NT2/D1 (cell line): ENCODE results near the gene LRRC8B.

Source experiments
- DNase-seq: peaks from one replicate; pipeline ENCODE4 v3.0.0-alpha.2; 2011; ENCODE audit warnings: low read depth, low spot score
- H3K27me3 ChIP-seq: 2 replicates; pipeline ENCODE4 v1.6.0; 2011; ENCODE audit warnings: mild to moderate bottlenecking; ENCODE audit not compliant: insufficient read length, insufficient read depth
- H3K36me3 ChIP-seq: 2 replicates; pipeline ENCODE4 v1.6.1; 2011; ENCODE audit warnings: mild to moderate bottlenecking, low read length, mixed read lengths; ENCODE audit not compliant: insufficient read depth, insufficient read length
- H3K4me1 ChIP-seq: 2 replicates; pipeline ENCODE4 v1.5.1; 2011; ENCODE audit not compliant: insufficient read depth, insufficient read length
- H3K4me3 ChIP-seq: 2 replicates; pipeline ENCODE4 v1.5.1; 2011; ENCODE audit warnings: low read depth; ENCODE audit not compliant: insufficient read length
- H3K9ac ChIP-seq: 2 replicates; pipeline ENCODE4 v1.6.0; 2011; ENCODE audit warnings: low read depth; ENCODE audit not compliant: insufficient read length
- H3K9me3 ChIP-seq: 2 replicates; pipeline ENCODE4 v1.5.1; 2011; ENCODE audit warnings: mild to moderate bottlenecking, low read length; ENCODE audit not compliant: insufficient read depth
- SUZ12 ChIP-seq: IDR thresholded peaks from 2 replicates; pipeline ENCODE4 v1.6.1; 2011; ENCODE audit not compliant: insufficient read length, insufficient read depth; ENCODE audit errors: extremely low read depth
- YY1 ChIP-seq: IDR thresholded peaks from 2 replicates; pipeline ENCODE4 v1.6.1; 2011; ENCODE audit not compliant: insufficient read length, insufficient read depth
- ZNF274 ChIP-seq: IDR thresholded peaks from 2 replicates; pipeline ENCODE4 v1.6.1; 2011; ENCODE audit warnings: mild to moderate bottlenecking, low read depth, low read length

Gene LRRC8B

DNA sequence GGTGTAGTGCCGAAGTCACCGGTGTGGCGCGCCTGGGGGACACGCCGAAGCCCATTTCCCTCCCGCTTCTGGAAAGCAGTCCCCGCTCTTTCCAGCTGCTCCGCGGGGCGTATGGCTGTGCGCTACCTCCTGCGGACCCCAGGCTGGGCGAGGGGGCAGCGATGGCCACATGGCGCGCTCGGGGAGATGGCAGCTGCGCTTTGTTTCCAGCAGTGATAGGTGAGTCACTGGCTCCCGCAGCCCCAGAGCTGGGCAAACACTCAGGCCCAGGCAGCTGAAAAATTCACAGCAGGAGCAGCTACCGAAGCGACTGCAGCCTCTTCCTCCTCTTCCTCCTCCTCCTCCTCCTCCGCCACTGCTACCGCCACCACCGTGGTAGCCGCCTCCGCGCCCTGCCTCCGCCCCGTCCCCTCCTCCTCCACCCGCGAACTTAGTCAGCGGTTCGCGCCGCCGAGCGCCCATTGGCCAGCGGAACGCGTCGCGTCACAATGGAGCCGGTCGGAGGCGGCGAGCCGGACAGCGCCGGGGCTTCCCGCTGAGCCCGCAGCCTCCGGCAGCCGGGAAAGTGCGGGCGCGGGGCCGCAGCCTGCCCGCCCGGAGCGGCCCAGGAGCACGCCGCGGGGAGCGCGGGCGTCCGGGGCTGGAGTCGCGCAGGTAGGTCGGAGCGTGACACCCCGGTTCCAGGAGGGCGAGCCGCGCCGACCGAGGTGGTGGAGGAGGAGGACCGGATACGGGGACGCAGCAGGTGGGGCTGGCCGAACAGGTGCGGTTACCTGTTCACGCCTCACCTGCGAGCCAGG is at the start of gene LRRC8B:
TSS of gene LRRC8B (plus strand) at position 461 of the 800 bp plus-strand sequence. CDS start 57,822 bp downstream, outside the sequence.
- peak; percentile 76 for DNase-seq
- peak within 1 kb of the TSS; percentile 93 for H3K9ac ChIP-seq
- H3K36me3 ChIP-seq: no peaks in the 10 kb centered on the region
- H3K4me3 ChIP-seq: peak within 1 kb of the TSS; percentile 89
- no peaks in the 10 kb centered on the region for H3K4me1 ChIP-seq
- H3K27me3 ChIP-seq: no peaks in the 10 kb centered on the region
- TF ChIP-seq SUZ12 (no peak), ZNF274 (no peak), YY1 (no peak)
- H3K9me3 ChIP-seq: no peaks in the 10 kb centered on the region

DNA sequence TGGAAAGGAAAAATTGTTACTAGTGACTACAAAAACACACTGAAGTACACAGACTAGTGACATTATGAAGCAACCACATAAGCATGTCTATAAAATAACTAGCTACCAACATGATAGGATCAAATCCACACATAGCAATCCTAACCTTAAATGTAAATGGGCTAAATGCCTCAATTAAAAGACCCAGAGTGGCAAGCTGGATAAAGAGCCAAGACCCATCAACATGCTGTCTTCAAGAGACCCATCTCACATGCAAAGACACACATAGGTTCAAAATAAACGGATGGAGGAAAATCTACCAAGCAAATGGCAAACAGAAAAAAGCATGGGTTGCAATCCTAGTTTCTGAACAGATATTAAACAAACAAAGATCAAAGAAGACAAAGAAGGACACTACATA is 49.4 kb upstream of the LRRC8B start:
- H3K4me1 ChIP-seq: no peaks in the 10 kb centered on the region
- no peak for DNase-seq
- peaks cover 14% of the 10 kb centered on the region for H3K9me3 ChIP-seq
- TF ChIP-seq SUZ12 (no peak), YY1 (no peak), ZNF274 (no peak)
- H3K36me3 ChIP-seq: no peaks in the 10 kb centered on the region
- H3K4me3 ChIP-seq: no peak overlapping the region
- H3K9ac ChIP-seq: no peak overlapping the region
- H3K27me3 ChIP-seq: no peaks in the 10 kb centered on the region

DNA sequence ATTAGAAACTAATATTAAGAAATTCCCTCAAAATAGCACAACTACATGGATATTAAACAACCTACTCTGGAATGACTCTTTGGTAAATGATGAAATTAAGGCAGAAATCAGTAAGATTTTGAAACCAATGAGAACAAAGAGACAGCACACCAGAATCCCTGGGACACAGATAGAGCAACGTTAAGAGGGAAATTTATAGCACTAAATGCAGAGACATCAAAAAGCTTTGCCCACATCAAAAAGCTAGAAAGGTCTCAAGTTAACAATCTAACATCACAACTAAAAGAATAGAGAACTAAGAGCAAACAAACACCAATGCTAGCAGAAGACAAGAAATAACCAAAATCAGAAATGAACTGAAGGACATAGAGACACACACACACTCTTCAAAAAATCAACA is 48.6 kb upstream of the LRRC8B start:
- TF ChIP-seq ZNF274: no peak
- TF ChIP-seq YY1: no peak
- no peak for TF ChIP-seq SUZ12
- no peaks in the 10 kb centered on the region for H3K27me3 ChIP-seq
- H3K9me3 ChIP-seq: peaks cover 21% of the 10 kb centered on the region
- no peaks in the 10 kb centered on the region for H3K36me3 ChIP-seq
- H3K4me1 ChIP-seq: no peaks in the 10 kb centered on the region
- H3K9ac ChIP-seq: no peak overlapping the region
- no peak for DNase-seq
- no peak overlapping the region for H3K4me3 ChIP-seq

DNA sequence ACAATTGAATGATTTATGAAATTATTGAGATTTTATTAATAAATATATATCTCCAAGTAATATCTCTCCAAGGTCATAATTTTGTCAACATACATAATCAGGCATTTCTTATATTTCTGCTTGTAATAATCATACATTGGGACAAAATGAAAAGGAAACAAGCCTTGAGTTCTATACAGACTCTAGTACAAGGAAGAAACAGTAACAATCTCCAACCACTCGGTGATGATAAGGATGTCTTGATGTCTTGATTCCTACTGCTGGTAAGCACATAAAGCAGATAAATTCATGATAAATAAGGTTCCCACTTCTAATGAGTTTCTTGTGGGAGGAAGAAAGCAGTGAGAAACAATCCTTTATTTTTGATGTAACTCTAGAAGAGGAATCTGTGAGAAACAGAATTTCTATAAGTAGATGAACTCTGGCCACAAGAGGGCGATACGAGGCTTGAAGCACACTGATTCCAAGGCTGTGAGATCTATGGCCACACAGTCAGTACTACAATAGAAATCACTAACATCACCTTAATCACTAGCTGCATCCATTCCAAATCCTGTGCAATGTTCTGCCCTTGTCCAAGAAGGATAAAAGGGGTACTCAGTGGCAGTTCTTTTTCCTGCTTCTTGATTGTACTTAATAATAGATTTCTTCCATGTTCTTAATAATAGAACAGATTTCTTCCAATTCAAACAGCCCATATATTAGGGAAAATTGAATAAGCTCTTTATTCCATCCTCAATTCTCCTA is 41.4 kb upstream of the LRRC8B start:
- no peak overlapping the region for H3K9ac ChIP-seq
- no peak overlapping the region for H3K4me3 ChIP-seq
- DNase-seq: peak; percentile 83
- no peaks in the 10 kb centered on the region for H3K4me1 ChIP-seq
- TF ChIP-seq ZNF274 (no peak), SUZ12 (no peak), YY1 (no peak)
- no peaks in the 10 kb centered on the region for H3K36me3 ChIP-seq
- no peaks in the 10 kb centered on the region for H3K27me3 ChIP-seq
- peaks cover 23% of the 10 kb centered on the region for H3K9me3 ChIP-seq

DNA sequence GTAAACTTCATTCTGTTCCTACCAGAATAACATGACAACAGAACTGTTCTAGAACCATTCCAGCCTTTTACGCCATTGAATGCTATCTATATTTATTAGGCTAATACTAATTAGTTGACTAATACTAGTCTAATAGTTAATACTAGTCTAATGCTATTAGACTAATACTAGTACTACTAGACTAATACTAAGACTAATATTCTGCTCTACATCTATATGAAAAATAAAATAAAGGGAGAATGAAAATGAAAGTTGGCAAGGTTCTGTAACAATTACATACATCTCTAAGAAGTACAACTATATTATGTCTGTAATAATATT is 40.9 kb upstream of the LRRC8B start:
- no peaks in the 10 kb centered on the region for H3K36me3 ChIP-seq
- no peak overlapping the region for H3K9ac ChIP-seq
- TF ChIP-seq ZNF274 (no peak), SUZ12 (no peak), YY1 (no peak)
- H3K9me3 ChIP-seq: peaks cover 23% of the 10 kb centered on the region
- no peak overlapping the region for H3K4me3 ChIP-seq
- H3K4me1 ChIP-seq: no peaks in the 10 kb centered on the region
- no peaks in the 10 kb centered on the region for H3K27me3 ChIP-seq
- DNase-seq: no peak

DNA sequence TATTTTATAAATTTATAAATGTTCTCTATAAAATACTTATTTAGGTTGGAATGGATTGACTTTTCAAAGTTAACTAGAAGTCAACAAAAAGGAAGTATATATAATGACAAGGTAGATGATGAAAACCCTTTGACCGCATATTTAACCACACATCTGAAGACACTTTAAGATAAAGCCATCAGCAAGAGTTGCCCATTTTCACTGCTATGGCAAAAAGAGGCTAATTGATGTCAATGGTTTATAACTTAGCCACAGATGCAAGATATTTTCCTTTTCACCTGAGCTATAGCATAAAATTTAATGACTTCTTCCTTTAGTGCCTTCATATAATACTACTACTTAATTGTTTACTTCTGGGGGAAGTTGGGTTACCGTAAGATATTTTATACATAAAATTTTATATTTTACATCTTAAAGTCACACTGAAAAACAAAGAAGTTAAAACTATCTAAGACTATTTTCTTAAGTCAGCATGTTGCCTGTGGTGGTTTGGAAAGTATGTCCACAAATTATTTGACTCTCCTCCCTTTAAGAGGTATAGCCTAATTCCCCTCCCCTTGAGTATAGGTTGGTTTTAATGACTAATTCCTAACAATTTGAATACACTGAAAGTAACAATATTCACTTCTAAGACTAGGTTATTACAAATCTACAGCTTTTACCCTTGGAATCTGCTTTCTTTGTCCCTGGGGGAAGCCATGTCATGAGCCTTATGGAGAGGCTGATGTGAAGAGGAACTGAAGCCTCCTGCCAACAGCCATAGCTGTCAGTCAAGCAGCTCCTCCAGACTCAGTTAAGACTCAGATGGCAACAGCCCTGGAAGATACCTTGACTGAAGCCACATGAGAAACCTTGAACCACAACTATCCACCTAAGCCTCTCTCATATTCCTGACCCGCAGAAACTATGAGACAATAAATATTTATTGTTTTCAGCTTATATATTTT is 40.3 kb upstream of the LRRC8B start:
- Histone ChIP-seq H3K27me3 (no peaks in the 10 kb centered on the region), H3K9ac (no peak overlapping the region), H3K4me3 (no peak overlapping the region), H3K9me3 (peaks cover 23% of the 10 kb centered on the region), H3K36me3 (no peaks in the 10 kb centered on the region), H3K4me1 (no peaks in the 10 kb centered on the region)
- no peak for DNase-seq
- TF ChIP-seq YY1 (no peak), SUZ12 (no peak), ZNF274 (no peak)

DNA sequence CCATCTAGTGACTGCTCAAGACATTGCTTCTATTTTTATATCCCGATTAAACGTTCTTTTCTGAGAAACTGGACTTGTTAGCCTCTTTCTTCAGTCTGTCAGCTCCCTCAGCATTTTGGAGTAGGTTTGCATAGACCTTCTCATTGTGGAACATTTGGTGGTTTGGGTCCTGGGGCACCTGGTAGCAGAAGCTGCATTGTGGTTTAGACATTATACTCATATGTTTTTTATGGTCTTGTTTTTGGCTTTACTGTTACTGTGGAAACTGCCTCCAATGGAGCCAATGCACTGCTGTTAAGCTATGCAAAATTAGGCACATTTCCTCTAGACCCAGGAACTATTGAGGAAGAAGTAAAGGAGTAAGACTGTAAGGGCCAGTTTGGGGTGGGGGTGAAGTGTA is 36.7 kb upstream of the LRRC8B start:
- H3K4me1 ChIP-seq: no peaks in the 10 kb centered on the region
- no peaks in the 10 kb centered on the region; the same call in 1 of the 2 replicates for H3K9me3 ChIP-seq
- TF ChIP-seq YY1 (no peak), SUZ12 (no peak), ZNF274 (no peak)
- no peak overlapping the region for H3K9ac ChIP-seq
- no peaks in the 10 kb centered on the region for H3K36me3 ChIP-seq
- H3K4me3 ChIP-seq: no peak overlapping the region
- no peaks in the 10 kb centered on the region for H3K27me3 ChIP-seq
- no peak for DNase-seq
